Adipocyte (in vitro differentiated cells): ENCODE data around the gene DENND5A.
"Not testable (repeated sequence)": the region's sequence is repeated elsewhere in the genome, so short reads cannot be mapped to it uniquely, and the experiment has no call there.

Source experiments
- DNase-seq: peaks from one replicate; pipeline ENCODE4 v3.0.0-alpha.2; 2015; ENCODE audit warnings: low read depth
- H3K27me3 ChIP-seq: replicated peaks from 2 replicates; pipeline ENCODE4 v1.7.0; 2013; ENCODE audit warnings: mild to moderate bottlenecking, low read length, moderate library complexity; ENCODE audit not compliant: control insufficient read depth, insufficient read depth
- H3K36me3 ChIP-seq: 2 replicates; pipeline ENCODE4 v1.7.0; 2013; ENCODE audit warnings: low read length, mild to moderate bottlenecking, moderate library complexity; ENCODE audit not compliant: control insufficient read depth, insufficient read depth, severe bottlenecking
- H3K4me1 ChIP-seq: 2 replicates; pipeline ENCODE4 v1.7.0; 2013; ENCODE audit warnings: mild to moderate bottlenecking, low read length, moderate library complexity; ENCODE audit not compliant: control insufficient read depth, insufficient read depth
- H3K4me3 ChIP-seq: 2 replicates; pipeline ENCODE4 v1.7.0; 2013; ENCODE audit warnings: mild to moderate bottlenecking, low read length, moderate library complexity
- H3K9ac ChIP-seq: 2 replicates; pipeline ENCODE4 v1.7.0; 2013; ENCODE audit warnings: mild to moderate bottlenecking, low read length, moderate library complexity
- H3K9me3 ChIP-seq: 2 replicates; pipeline ENCODE4 v1.7.0; 2013; ENCODE audit warnings: mild to moderate bottlenecking, low read length, moderate library complexity; ENCODE audit not compliant: control insufficient read depth

DENND5A gene

GRCh38 chr11:9260838-9261146 is 4.4 kb downstream of the DENND5A start:
- H3K27me3 ChIP-seq, H3K4me3 ChIP-seq, H3K9me3 ChIP-seq, DNase-seq, H3K9ac ChIP-seq, H3K36me3 ChIP-seq: not testable (repeated sequence)
- H3K4me1 ChIP-seq = peaks cover 33% of the 10 kb centered on the region

GRCh38 chr11:9259981-9260837 is 4.9 kb downstream of the DENND5A start:
- no peak for DNase-seq

GRCh38 chr11:9258279-9258678 is 6.9 kb downstream of the DENND5A start:
- H3K9ac ChIP-seq, H3K27me3 ChIP-seq, DNase-seq, H3K9me3 ChIP-seq, H3K4me3 ChIP-seq: not testable (repeated sequence)
- Histone ChIP-seq H3K36me3 (peaks cover 15% of the 10 kb centered on the region), H3K4me1 (peaks cover 29% of the 10 kb centered on the region)

More at GRCh38 chr11:9259981-9260837, 4.9 kb downstream of the DENND5A start:
- Histone ChIP-seq H3K9ac (no peak overlapping the region), H3K36me3 (peaks cover 3% of the 10 kb centered on the region), H3K9me3 (no peaks in the 10 kb centered on the region), H3K4me1 (peaks cover 29% of the 10 kb centered on the region), H3K27me3 (no peaks in the 10 kb centered on the region), H3K4me3 (no peak overlapping the region)

- peaks cover 6% of the 10 kb centered on the region for H3K4me1 ChIP-seq
- DNase-seq = no peak
- no peaks in the 10 kb centered on the region for H3K9me3 ChIP-seq
- no peak overlapping the region for H3K9ac ChIP-seq
- H3K4me3 ChIP-seq = no peak overlapping the region
- peaks cover 15% of the 10 kb centered on the region for H3K36me3 ChIP-seq
- H3K27me3 ChIP-seq = no peaks in the 10 kb centered on the region
Measured at GRCh38 chr11:9254416-9254815, 10.7 kb downstream of the DENND5A start.

GRCh38 chr11:9253086-9253485 is 12.1 kb downstream of the DENND5A start:
- no peak overlapping the region for H3K4me3 ChIP-seq
- DNase-seq = no peak
- H3K27me3 ChIP-seq = no peaks in the 10 kb centered on the region
- no peak overlapping the region for H3K9ac ChIP-seq
- no peaks in the 10 kb centered on the region for H3K9me3 ChIP-seq
- H3K36me3 ChIP-seq = peaks cover 18% of the 10 kb centered on the region
- peaks cover 6% of the 10 kb centered on the region for H3K4me1 ChIP-seq

- no peak for DNase-seq
- Histone ChIP-seq H3K9me3 (no peaks in the 10 kb centered on the region), H3K36me3 (peaks cover 20% of the 10 kb centered on the region), H3K9ac (no peak overlapping the region), H3K27me3 (no peaks in the 10 kb centered on the region), H3K4me1 (peaks cover 6% of the 10 kb centered on the region), H3K4me3 (no peak overlapping the region)
Measured at GRCh38 chr11:9251311-9251710, 13.8 kb downstream of the DENND5A start.

- Histone ChIP-seq H3K36me3 (peaks cover 17% of the 10 kb centered on the region), H3K27me3 (no peaks in the 10 kb centered on the region), H3K4me3 (no peak overlapping the region), H3K9me3 (no peaks in the 10 kb centered on the region), H3K4me1 (peaks cover 6% of the 10 kb centered on the region), H3K9ac (no peak overlapping the region)
- no peak for DNase-seq
Measured at GRCh38 chr11:9250139-9250582, 15.0 kb downstream of the DENND5A start.

- Histone ChIP-seq H3K4me1 (peaks cover 6% of the 10 kb centered on the region), H3K4me3 (no peak overlapping the region)
Measured at GRCh38 chr11:9249252-9249651, 15.9 kb downstream of the DENND5A start.

GRCh38 chr11:9247863-9248262 is 17.3 kb downstream of the DENND5A start:
- no peaks in the 10 kb centered on the region for H3K9me3 ChIP-seq
- no peaks in the 10 kb centered on the region for H3K27me3 ChIP-seq
- H3K4me1 ChIP-seq = peaks cover 6% of the 10 kb centered on the region
- no peak for DNase-seq
- no peak overlapping the region for H3K9ac ChIP-seq
- peaks cover 5% of the 10 kb centered on the region for H3K36me3 ChIP-seq
- no peak overlapping the region for H3K4me3 ChIP-seq

More at GRCh38 chr11:9249252-9249651, 15.9 kb downstream of the DENND5A start:
- Histone ChIP-seq H3K9me3 (no peaks in the 10 kb centered on the region), H3K27me3 (no peaks in the 10 kb centered on the region), H3K9ac (no peak overlapping the region), H3K36me3 (peaks cover 10% of the 10 kb centered on the region)
- DNase-seq = no peak

GRCh38 chr11:9236242-9236641 is 28.9 kb downstream of the DENND5A start:
- not testable (repeated sequence) for DNase-seq, H3K4me1 ChIP-seq, H3K36me3 ChIP-seq, H3K4me3 ChIP-seq, H3K9ac ChIP-seq, H3K9me3 ChIP-seq, H3K27me3 ChIP-seq

- Histone ChIP-seq H3K4me1 (peaks cover 33% of the 10 kb centered on the region), H3K9me3 (no peaks in the 10 kb centered on the region)
Measured at GRCh38 chr11:9232482-9232881, 32.7 kb downstream of the DENND5A start.

GRCh38 chr11:9231848-9232177 is 33.3 kb downstream of the DENND5A start:
- no peaks in the 10 kb centered on the region for H3K36me3 ChIP-seq
- H3K4me3 ChIP-seq = peak overlapping the region; percentile 21
- DNase-seq = peak; percentile 69
- no peaks in the 10 kb centered on the region for H3K9me3 ChIP-seq
- peak overlapping the region; percentile 43 for H3K9ac ChIP-seq
- H3K4me1 ChIP-seq = peaks cover 33% of the 10 kb centered on the region
- no peaks in the 10 kb centered on the region for H3K27me3 ChIP-seq

More at GRCh38 chr11:9232482-9232881, 32.7 kb downstream of the DENND5A start:
- no peaks in the 10 kb centered on the region for H3K27me3 ChIP-seq
- H3K4me3 ChIP-seq = no peak overlapping the region
- no peak overlapping the region for H3K9ac ChIP-seq
- no peak for DNase-seq
- H3K36me3 ChIP-seq = no peaks in the 10 kb centered on the region
